Cardiac muscle cell (in vitro differentiated cells and primary cell): ENCODE measurements around the gene HIP1. TPM values are rescaled to one million over a fixed set of nuclear protein-coding genes. Genes with fewer than 3 reads are reported as not detected.
A peak's percentile ranks its signal among the peaks of the same experiment; 100 is the strongest.
"Not testable (repeated sequence)": the region's sequence is repeated elsewhere in the genome, so short reads cannot be mapped to it uniquely, and the experiment has no call there.

ENCODE experiments used
- DNase-seq, 2 donors: peaks; one replicate each; pipeline versions ENCODE4 v3.0.0 to v3.0.0-alpha.2; 2010 to 2017; ENCODE audit warnings: low read depth in 1 of 2, low spot score in 1 of 2
- H3K27ac ChIP-seq: fragments of 200-600 bp; sonication (generic); 2 replicates; pipeline ENCODE4 v1.5.1; 2016
- H3K27me3 ChIP-seq: fragments of 200-600 bp; sonication (generic); 2 replicates; pipeline ENCODE4 v1.6.0; 2016; ENCODE audit warnings: control low read depth
- H3K36me3 ChIP-seq: fragments of 200-600 bp; sonication (generic); 2 replicates; pipeline ENCODE4 v1.5.1; 2016; ENCODE audit warnings: control low read depth
- H3K4me1 ChIP-seq: fragments of 200-600 bp; sonication (generic); 2 replicates; pipeline ENCODE4 v1.8.1; 2017; ENCODE audit warnings: low read depth, mild to moderate bottlenecking, mixed run types
- H3K4me3 ChIP-seq: fragments of 200-600 bp; sonication (generic); 2 replicates; pipeline ENCODE4 v1.5.1; 2016; ENCODE audit warnings: mild to moderate bottlenecking
- H3K9me3 ChIP-seq: fragments of 200-600 bp; sonication (generic); 2 replicates; pipeline ENCODE4 v1.5.1; 2017; ENCODE audit warnings: low read depth, mild to moderate bottlenecking, control low read depth
- polyA plus RNA-seq: library from polyadenylated mRNA; unstranded; fragments of >200 nt; fragmentation: Nextera tagmentation; extraction: Ambion mirVana; gene quantifications from 2 replicates; pipeline ENCODE4 v1.2.1, GENCODE V29; 2016
- total RNA-seq: library from RNA; depleted of rRNA; stranded (reverse); fragments of >200 nt; gene quantifications from 2 replicates; pipeline ENCODE4 v1.2.3, GENCODE V29; 2016
- TF ChIP-seq, protein P1 (sequence below): IDR thresholded peaks from 2 replicates; pipeline ENCODE4 v1.5.1; 2012; ENCODE audit warnings: low read depth, mild to moderate bottlenecking, low read length

HIP1 gene
- total and polyA plus RNA-seq, 2 experiments from 2014 or later = 21.2 to 34.6 TPM

DNA sequence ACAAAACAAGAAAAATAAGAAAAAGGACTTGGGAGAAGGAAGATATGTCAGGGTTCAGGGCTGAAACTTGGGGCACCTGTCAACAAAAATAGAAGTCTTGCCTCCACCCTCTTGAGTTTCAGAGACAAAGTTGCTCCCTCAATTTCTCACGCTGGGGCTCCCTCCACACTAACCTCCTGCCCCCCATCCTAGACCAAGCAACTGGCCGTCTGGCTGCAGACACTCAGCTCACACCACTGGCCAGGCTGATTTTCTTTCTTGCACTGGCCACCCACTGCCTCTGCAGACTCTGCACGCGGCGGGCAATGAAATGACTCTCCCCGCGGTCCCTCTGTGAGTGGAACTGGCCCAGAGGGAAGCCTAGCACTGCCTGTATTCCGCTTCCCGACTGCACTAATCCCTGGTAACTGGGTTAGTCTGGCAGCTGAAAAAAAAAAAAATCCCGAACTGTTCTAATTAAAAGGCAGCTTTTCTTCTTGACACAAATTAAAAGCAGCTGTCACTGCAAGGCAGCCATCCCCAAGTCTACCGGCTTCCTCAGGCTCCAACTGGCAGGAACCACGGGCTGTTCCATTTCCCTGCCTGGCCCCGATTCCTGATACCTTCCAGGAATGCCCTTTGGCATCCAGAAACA lies 163.1 kb downstream of the HIP1 start:
- Histone ChIP-seq H3K27ac (no peak overlapping the region), H3K36me3 (peaks cover 16% of the 10 kb centered on the region), H3K9me3 (no peaks in the 10 kb centered on the region), H3K4me1 (no peaks in the 10 kb centered on the region), H3K4me3 (no peak overlapping the region), H3K27me3 (no peaks in the 10 kb centered on the region)
- DNase-seq = no peak
- TF ChIP-seq, protein P1, sequence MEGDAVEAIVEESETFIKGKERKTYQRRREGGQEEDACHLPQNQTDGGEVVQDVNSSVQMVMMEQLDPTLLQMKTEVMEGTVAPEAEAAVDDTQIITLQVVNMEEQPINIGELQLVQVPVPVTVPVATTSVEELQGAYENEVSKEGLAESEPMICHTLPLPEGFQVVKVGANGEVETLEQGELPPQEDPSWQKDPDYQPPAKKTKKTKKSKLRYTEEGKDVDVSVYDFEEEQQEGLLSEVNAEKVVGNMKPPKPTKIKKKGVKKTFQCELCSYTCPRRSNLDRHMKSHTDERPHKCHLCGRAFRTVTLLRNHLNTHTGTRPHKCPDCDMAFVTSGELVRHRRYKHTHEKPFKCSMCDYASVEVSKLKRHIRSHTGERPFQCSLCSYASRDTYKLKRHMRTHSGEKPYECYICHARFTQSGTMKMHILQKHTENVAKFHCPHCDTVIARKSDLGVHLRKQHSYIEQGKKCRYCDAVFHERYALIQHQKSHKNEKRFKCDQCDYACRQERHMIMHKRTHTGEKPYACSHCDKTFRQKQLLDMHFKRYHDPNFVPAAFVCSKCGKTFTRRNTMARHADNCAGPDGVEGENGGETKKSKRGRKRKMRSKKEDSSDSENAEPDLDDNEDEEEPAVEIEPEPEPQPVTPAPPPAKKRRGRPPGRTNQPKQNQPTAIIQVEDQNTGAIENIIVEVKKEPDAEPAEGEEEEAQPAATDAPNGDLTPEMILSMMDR = no peak

DNA sequence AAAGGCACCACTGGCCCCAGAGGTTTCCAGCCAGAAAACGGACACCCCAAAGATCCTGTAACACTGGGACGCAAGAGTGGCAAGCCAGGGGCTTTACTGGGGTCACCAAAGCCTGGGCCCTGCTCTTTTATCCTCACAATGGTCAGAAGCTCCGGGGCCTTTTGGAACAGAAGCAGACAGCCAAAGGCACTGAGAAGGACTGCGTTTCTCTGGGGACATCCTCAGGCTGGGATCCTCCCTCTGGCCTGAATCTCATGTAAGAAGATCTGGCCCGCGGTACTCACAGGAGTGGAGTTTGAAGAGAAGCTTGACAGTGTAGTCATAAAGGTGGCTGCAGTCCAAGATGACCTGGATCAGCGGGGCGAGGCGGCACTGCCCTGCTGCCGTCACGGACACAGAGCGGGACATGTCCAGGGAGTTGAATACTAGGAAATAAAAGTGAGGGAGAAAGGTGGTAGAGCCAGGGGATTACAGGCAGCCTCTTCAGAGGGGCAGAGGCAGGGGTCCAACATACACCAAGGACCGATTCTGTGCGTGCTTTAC lies 165.2 kb downstream of the HIP1 start:
- Histone ChIP-seq H3K4me3 (no peak overlapping the region), H3K36me3 (peaks cover 17% of the 10 kb centered on the region), H3K27ac (no peak overlapping the region), H3K27me3 (no peaks in the 10 kb centered on the region), H3K9me3 (no peaks in the 10 kb centered on the region), H3K4me1 (no peaks in the 10 kb centered on the region)
- TF ChIP-seq, protein P1 = no peak
- DNase-seq = no peak

DNA sequence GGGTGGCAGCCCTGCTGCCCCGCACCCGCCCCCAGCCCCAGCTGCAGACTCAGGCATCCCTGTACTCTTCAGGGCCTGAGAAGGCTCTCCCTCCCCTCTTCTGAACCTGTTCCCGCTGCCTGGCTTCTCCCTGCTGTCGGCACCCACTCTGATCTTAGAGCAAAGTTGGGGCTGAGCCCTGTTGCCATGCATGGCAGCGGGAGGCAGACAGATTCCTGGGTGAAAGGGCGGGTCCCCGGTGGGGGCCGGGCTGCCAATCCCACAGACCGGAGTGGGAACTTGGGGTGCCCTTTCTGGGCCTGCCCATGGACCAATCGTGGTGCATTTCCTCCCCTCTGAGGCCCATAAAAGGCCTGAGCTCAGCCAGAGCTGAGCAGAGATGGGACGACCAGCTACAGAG lies 165.9 kb downstream of the HIP1 start:
- Histone ChIP-seq H3K27ac (peak overlapping the region; percentile 39), H3K27me3 (no peaks in the 10 kb centered on the region), H3K4me1 (no peaks in the 10 kb centered on the region), H3K4me3 (no peak overlapping the region), H3K9me3 (no peaks in the 10 kb centered on the region), H3K36me3 (peaks cover 22% of the 10 kb centered on the region)
- TF ChIP-seq, protein P1 = no peak
- peak in 1 of 2 donors; percentile 34 for DNase-seq

DNA sequence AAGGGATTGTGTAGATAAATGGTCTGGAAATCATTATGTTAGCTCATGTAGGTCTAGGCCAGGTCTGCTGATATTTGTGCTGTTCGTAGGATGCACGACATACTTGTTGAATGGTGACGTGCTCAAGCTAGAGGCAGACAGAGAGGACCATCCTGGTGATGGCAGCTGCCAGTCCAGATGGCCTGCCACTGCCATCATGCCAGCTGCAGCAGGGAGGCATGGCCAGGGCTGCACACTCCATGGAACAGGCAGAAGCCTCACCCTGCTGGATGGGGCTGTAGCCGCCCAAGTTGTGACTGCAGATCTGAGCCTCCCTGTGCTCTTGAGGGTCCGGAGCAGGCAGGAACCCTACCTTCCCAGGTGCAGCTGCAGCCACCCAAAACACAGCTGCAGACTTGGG lies 166.3 kb downstream of the HIP1 start:
- Histone ChIP-seq H3K27ac (peak overlapping the region; percentile 39), H3K9me3 (no peaks in the 10 kb centered on the region), H3K4me1 (no peaks in the 10 kb centered on the region), H3K27me3 (no peaks in the 10 kb centered on the region), H3K4me3 (no peak overlapping the region), H3K36me3 (peaks cover 24% of the 10 kb centered on the region)
- TF ChIP-seq, protein P1 = no peak
- DNase-seq = no peak

DNA sequence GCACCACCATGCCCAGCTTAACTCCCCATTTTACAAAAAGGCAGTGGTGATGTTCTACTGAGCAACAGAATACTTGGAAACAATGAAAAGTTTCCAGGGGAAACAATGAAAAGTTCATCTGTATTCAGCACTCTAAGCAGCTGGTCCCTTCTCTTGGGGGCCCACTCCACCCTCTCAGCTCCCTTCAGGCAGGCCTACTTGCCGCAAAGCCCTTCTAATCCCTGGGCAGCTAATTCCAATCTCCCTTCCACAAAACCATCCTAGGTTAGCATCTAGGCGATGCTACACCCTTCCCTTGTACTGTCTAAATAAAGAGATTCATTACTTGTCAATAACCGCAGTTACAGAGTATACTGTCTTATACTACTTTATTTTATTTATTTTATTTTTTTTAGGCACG lies 167.5 kb downstream of the HIP1 start:
- no peaks in the 10 kb centered on the region for H3K4me1 ChIP-seq
- no peaks in the 10 kb centered on the region for H3K27me3 ChIP-seq
- no peaks in the 10 kb centered on the region for H3K9me3 ChIP-seq
- no peak overlapping the region for H3K4me3 ChIP-seq
- peaks cover 27% of the 10 kb centered on the region for H3K36me3 ChIP-seq
- TF ChIP-seq, protein P1 = no peak
- no peak for DNase-seq
- no peak overlapping the region for H3K27ac ChIP-seq

DNA sequence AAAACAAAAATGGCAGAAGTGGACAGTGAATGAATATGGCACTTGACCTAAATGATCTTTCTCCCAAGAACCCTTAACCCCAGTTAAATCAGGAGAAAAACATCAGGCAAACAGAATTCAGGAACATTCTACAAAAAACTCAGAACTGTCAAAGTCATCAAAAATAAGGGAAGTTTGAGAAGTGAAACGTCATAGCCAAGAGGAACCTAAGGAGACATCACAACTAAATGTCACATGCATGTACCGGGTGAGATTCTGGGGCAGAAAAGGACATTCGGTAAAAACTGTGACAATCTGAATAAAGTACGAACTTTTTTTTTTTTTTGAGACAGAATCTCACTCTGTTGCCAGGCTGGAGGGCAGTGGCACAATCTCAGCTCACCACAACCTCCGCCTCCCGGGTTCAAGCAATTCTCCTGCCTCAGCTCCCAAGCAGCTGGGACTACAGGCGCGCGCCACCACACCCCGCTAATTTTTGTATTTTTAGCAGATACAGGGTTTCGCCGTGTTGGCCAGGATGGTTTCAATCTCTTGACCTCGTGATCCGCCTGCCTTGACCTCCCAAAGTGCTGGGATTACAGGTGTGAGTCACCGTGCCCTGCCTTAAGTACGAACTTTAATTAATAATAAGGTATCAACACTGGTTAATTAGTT lies 169.0 kb downstream of the HIP1 start:
- H3K36me3 ChIP-seq = peaks cover 27% of the 10 kb centered on the region
- not testable (repeated sequence) for H3K4me1 ChIP-seq, H3K27me3 ChIP-seq, DNase-seq, H3K9me3 ChIP-seq, H3K4me3 ChIP-seq, H3K27ac ChIP-seq
